Measurements from ENCODE around the gene CDKAL1. TPM values are rescaled to one million over a fixed set of nuclear protein-coding genes. Genes with fewer than 3 reads are reported as not detected.

The CDKAL1 gene
- total and polyA plus RNA-seq, 2 experiments from 2014 or later, result 14.4 to 19.5 TPM

- Histone ChIP-seq H3K9me2 (replicated peaks; ENCODE audit: insufficient read depth) (no peaks in the 10 kb centered on the region), H4K20me1 (ENCODE audit: insufficient read depth, poor library complexity, severe bottlenecking) (no peaks in the 10 kb centered on the region), H3K36me3 (replicated peaks; ENCODE audit: insufficient read depth, low read depth) (no peaks in the 10 kb centered on the region), H3K27ac (no peak overlapping the region), H3K4me2 (no peak overlapping the region), H3K27me3 (no peaks in the 10 kb centered on the region), H3K4me3 (no peak overlapping the region), H3K79me2 (no peaks in the 10 kb centered on the region), H3K4me1 (ENCODE audit: insufficient read depth) (no peaks in the 10 kb centered on the region), H3K9me3 (ENCODE audit: low read depth) (no peaks in the 10 kb centered on the region), H2AFZ (no peak overlapping the region)
- no peak for DNase-seq (ENCODE audit: low spot score)
- WGBS (ENCODE audit: low lambda C conversion rate, missing lambda C conversion rate), result 100% methylated on average over 1 of the region's 1 CpG
- TF ChIP-seq EZH2phosphoT487 (IDR thresholded peaks at IDR 0.05; ENCODE audit: low read depth, severe bottlenecking, unreplicated experiment) (no peak), EZH2 (IDR thresholded peaks at IDR 0.05; ENCODE audit: borderline replicate concordance) (no peak)
- TF ChIP-seq, protein P1, sequence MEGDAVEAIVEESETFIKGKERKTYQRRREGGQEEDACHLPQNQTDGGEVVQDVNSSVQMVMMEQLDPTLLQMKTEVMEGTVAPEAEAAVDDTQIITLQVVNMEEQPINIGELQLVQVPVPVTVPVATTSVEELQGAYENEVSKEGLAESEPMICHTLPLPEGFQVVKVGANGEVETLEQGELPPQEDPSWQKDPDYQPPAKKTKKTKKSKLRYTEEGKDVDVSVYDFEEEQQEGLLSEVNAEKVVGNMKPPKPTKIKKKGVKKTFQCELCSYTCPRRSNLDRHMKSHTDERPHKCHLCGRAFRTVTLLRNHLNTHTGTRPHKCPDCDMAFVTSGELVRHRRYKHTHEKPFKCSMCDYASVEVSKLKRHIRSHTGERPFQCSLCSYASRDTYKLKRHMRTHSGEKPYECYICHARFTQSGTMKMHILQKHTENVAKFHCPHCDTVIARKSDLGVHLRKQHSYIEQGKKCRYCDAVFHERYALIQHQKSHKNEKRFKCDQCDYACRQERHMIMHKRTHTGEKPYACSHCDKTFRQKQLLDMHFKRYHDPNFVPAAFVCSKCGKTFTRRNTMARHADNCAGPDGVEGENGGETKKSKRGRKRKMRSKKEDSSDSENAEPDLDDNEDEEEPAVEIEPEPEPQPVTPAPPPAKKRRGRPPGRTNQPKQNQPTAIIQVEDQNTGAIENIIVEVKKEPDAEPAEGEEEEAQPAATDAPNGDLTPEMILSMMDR (IDR thresholded peaks at IDR 0.05; ENCODE audit: poor library complexity), result no peak
Measured at GRCh38 chr6:20775981-20776380, 241.7 kb downstream of the CDKAL1 start.

DNA sequence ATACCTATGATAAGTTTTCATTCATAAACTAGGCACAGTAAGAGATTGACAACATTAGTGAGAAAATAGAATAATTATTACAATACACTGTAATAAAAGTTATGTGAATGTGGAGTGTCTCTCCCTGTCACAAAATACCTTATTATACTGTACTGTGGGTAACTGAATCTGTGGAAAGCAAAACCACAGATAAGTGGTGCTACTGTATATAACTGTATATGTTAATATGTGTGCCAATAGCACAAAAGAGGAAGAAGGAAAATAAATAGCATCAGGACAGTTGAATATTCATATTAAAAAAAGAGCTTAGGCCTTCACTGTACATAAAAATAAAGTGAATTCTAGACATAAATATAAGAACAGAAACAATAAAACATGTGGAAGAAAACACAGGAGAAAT is 243.5 kb downstream of the CDKAL1 start:
- Histone ChIP-seq H3K4me2 (no peak overlapping the region), H3K9me3 (ENCODE audit: low read depth) (no peaks in the 10 kb centered on the region), H2AFZ (no peak overlapping the region), H3K36me3 (replicated peaks; ENCODE audit: insufficient read depth, low read depth) (no peaks in the 10 kb centered on the region), H3K79me2 (no peaks in the 10 kb centered on the region), H3K4me3 (no peak overlapping the region), H4K20me1 (ENCODE audit: insufficient read depth, poor library complexity, severe bottlenecking) (no peaks in the 10 kb centered on the region), H3K9me2 (replicated peaks; ENCODE audit: insufficient read depth) (no peaks in the 10 kb centered on the region), H3K4me1 (ENCODE audit: insufficient read depth) (no peaks in the 10 kb centered on the region), H3K27ac (no peak overlapping the region), H3K27me3 (no peaks in the 10 kb centered on the region)
- no peak for DNase-seq (ENCODE audit: low spot score)
- TF ChIP-seq, protein P1 (IDR thresholded peaks at IDR 0.05; ENCODE audit: poor library complexity), result no peak
- TF ChIP-seq EZH2phosphoT487 (IDR thresholded peaks at IDR 0.05; ENCODE audit: low read depth, severe bottlenecking, unreplicated experiment), result no peak
- no peak for TF ChIP-seq EZH2 (IDR thresholded peaks at IDR 0.05; ENCODE audit: borderline replicate concordance)

DNA sequence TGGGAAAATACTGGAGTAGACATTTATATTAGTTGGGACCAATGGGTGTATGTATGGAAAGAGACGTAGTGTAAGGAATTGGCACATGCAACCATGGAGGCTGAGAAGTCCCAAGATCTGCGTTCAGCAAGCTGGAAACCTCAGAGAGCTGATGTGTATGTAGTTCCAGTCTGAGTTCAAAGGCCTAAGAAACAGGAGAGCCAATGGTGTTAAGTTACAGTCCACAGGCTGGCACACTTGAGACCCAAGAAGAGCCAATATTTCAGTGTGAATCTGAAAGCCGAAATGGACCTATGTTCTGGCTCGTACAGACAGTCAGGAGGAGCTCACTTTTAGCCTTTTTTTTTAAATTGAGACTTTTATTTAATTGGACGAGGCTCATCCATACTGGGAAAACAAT is 244.2 kb downstream of the CDKAL1 start:
- Histone ChIP-seq H3K27me3 (no peaks in the 10 kb centered on the region), H3K4me2 (no peak overlapping the region), H3K27ac (no peak overlapping the region), H3K4me1 (ENCODE audit: insufficient read depth) (no peaks in the 10 kb centered on the region), H3K9me3 (ENCODE audit: low read depth) (no peaks in the 10 kb centered on the region), H3K79me2 (no peaks in the 10 kb centered on the region), H3K4me3 (no peak overlapping the region), H3K36me3 (replicated peaks; ENCODE audit: insufficient read depth, low read depth) (no peaks in the 10 kb centered on the region), H3K9me2 (replicated peaks; ENCODE audit: insufficient read depth) (no peaks in the 10 kb centered on the region), H2AFZ (no peak overlapping the region), H4K20me1 (ENCODE audit: insufficient read depth, poor library complexity, severe bottlenecking) (no peaks in the 10 kb centered on the region)
- 95% methylated on average over 5 of the region's 5 CpGs for WGBS (ENCODE audit: low lambda C conversion rate, missing lambda C conversion rate)
- TF ChIP-seq, protein P1 (IDR thresholded peaks at IDR 0.05; ENCODE audit: poor library complexity), result no peak
- TF ChIP-seq EZH2phosphoT487 (IDR thresholded peaks at IDR 0.05; ENCODE audit: low read depth, severe bottlenecking, unreplicated experiment) (no peak), EZH2 (IDR thresholded peaks at IDR 0.05; ENCODE audit: borderline replicate concordance) (no peak)
- no peak for DNase-seq (ENCODE audit: low spot score)

- no peaks in the 10 kb centered on the region for H3K79me2 ChIP-seq
- H3K36me3 ChIP-seq (replicated peaks; ENCODE audit: insufficient read depth, low read depth), result no peaks in the 10 kb centered on the region
- H3K4me2 ChIP-seq, result no peak overlapping the region
- no peaks in the 10 kb centered on the region for H3K9me2 ChIP-seq (replicated peaks; ENCODE audit: insufficient read depth)
- H4K20me1 ChIP-seq (ENCODE audit: insufficient read depth, poor library complexity, severe bottlenecking), result no peaks in the 10 kb centered on the region
- no peaks in the 10 kb centered on the region for H3K4me1 ChIP-seq (ENCODE audit: insufficient read depth)
- no peak overlapping the region for H3K27ac ChIP-seq
- no peaks in the 10 kb centered on the region for H3K27me3 ChIP-seq
- no peaks in the 10 kb centered on the region for H3K9me3 ChIP-seq (ENCODE audit: low read depth)
- H3K4me3 ChIP-seq, result no peak overlapping the region
- WGBS (ENCODE audit: low lambda C conversion rate, missing lambda C conversion rate), result 96% methylated on average over 6 of the region's 6 CpGs
- TF ChIP-seq EZH2phosphoT487 (IDR thresholded peaks at IDR 0.05; ENCODE audit: low read depth, severe bottlenecking, unreplicated experiment), result no peak
- TF ChIP-seq EZH2 (IDR thresholded peaks at IDR 0.05; ENCODE audit: borderline replicate concordance), result no peak
- TF ChIP-seq, protein P1 (IDR thresholded peaks at IDR 0.05; ENCODE audit: poor library complexity), result no peak
- no peak for DNase-seq (ENCODE audit: low spot score)
- no peak overlapping the region for H2AFZ ChIP-seq
Measured at GRCh38 chr6:20778912-20779311, 244.7 kb downstream of the CDKAL1 start.

All from hepatocyte (in vitro differentiated cells).